OCI-LY3 (cell line): ENCODE data around the gene ISCA1.

Experiments used
- EZH2phosphoT487 ChIP-seq: fragments of 200-600 bp; shearing (Covaris generic); IDR thresholded peaks from 2 replicates; pipeline ENCODE4 v1.6.1; 2018; ENCODE audit warnings: antibody characterized with exemption, mixed run types, low read depth
- TF ChIP-seq, protein P1 (sequence below): fragments of 200-600, 300-600 bp; sonication (generic); IDR thresholded peaks from 2 replicates; pipeline ENCODE4 v1.5.1; 2014; ENCODE audit warnings: antibody characterized with exemption, low read length, low read depth

DNA sequence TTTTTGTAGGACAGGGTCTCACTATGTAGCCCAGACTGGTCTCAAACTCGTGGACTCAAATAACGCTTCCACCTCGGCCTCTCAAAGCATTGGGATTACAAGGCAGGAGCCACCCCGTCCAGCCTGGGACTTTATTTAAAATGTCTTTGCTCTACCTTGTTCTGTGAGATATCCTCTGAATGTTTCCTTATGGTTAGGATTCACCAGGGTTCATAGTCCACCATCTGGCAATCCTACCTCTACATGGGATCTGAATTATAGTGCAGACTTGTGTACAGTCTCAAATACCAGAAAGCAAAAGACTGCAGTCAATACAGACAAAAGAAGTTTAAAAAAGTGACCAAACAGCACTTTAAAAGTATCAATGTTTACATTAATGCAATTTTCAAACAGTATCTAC lies 10.1 kb downstream of the ISCA1 start:
- TF ChIP-seq, protein P1, sequence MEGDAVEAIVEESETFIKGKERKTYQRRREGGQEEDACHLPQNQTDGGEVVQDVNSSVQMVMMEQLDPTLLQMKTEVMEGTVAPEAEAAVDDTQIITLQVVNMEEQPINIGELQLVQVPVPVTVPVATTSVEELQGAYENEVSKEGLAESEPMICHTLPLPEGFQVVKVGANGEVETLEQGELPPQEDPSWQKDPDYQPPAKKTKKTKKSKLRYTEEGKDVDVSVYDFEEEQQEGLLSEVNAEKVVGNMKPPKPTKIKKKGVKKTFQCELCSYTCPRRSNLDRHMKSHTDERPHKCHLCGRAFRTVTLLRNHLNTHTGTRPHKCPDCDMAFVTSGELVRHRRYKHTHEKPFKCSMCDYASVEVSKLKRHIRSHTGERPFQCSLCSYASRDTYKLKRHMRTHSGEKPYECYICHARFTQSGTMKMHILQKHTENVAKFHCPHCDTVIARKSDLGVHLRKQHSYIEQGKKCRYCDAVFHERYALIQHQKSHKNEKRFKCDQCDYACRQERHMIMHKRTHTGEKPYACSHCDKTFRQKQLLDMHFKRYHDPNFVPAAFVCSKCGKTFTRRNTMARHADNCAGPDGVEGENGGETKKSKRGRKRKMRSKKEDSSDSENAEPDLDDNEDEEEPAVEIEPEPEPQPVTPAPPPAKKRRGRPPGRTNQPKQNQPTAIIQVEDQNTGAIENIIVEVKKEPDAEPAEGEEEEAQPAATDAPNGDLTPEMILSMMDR = no peak
- no peak for TF ChIP-seq EZH2phosphoT487
